Measurements from ENCODE around the gene NLRX1.

GRCh38 chr11:119193626-119194025 lies 25.1 kb downstream of the NLRX1 start:
- TF ChIP-seq CTCF (conservative IDR thresholded peaks at IDR 0.05; ENCODE audit: low read length) (no peak), EZH2phosphoT487 (IDR thresholded peaks at IDR 0.05; ENCODE audit: borderline replicate concordance) (no peak)
